ENCODE measurements around the gene PACSIN1.

Gene PACSIN1

DNA sequence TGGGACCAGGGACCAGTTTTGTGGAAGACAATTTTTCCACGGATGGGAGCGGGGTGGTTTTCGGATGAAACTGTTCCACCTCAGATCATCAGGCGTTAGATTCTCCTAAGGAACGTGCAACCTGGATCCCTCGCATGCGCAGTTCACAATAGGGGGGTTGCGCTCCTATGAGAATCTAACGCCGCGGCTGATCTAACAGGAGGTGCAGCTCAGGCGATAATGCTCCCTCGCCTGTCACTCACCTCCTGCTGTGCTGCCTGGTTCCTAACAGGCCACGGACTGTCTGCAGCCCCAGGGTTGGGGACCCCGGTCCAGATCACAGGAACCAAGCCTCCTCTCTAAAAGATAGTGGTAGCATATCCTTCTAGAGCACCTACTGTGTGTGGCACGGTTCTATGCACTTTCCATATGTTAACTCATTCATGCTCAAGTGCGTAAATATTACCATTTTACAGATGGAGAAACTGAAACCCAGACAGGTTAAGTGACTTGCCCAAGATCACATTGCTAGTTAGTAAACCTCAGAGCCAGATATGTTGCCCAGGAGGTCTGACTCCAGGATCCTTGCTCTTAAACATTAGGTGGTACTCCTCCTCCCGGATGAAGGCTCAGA, 65.0 kb downstream of the PACSIN1 start:
- DNase-seq = no peak

GRCh38 chr6:34531580-34532201, 65.8 kb downstream of the PACSIN1 start:
- DNase-seq = no peak

DNA sequence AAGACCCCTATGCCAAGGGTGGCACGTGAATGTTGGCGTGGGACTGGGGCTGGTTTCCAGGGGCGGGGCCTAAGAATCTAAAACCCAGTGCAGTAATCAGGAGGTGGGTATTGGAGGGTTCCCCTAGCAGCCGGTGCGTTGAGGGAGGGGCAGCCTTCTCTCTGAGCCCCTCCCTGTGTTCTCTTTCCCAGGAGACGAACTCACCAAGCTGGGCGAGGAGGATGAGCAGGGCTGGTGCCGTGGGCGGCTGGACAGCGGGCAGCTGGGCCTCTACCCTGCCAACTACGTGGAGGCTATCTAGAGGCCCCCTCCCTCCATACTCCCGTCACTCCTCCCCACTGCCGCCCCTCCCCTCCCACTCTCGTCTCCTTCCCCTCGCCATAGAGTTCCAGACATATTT, 66.4 kb downstream of the PACSIN1 start:
- no peak for DNase-seq

DNA sequence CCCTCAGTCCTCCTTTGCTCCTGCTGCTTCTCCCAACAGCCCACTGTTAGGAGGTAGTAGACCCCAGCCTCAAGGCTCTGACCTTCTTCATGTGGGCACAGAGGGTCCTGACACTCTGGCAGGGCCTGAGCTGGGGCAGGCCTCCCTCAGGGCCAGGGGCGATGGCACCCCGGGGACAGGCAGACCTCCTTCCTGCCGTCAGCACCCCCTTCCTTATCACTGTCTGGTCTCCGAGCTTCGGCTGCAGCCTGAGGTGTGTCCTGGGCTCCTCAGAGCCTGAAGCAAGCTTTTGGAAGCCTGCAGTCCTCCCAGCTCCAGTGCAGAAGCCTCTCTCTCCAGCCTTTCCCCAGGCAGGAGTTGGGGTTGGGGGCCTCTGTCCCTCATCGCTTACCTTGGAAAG, 68.3 kb downstream of the PACSIN1 start:
- no peak for DNase-seq

DNA sequence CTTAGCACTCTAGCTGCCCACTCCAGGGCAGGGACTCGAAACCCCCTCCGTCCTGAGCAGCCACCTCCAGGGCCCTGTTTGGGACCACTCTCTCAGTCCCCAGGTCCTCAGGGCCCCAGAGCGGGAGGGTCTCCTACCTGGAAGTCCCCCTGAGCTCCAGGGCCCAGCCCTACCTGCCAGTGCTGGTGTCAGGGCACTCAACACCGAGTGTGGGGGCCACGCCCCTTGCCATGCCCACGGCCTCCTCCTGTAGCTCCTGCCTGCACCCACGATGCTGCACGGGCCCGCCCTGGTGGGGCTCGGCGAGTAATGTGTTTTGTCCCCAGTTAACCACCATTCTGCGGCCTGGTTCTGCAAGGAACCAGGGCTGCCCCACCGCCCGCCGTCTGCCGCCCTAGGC, 68.8 kb downstream of the PACSIN1 start:
- no peak for DNase-seq

DNA sequence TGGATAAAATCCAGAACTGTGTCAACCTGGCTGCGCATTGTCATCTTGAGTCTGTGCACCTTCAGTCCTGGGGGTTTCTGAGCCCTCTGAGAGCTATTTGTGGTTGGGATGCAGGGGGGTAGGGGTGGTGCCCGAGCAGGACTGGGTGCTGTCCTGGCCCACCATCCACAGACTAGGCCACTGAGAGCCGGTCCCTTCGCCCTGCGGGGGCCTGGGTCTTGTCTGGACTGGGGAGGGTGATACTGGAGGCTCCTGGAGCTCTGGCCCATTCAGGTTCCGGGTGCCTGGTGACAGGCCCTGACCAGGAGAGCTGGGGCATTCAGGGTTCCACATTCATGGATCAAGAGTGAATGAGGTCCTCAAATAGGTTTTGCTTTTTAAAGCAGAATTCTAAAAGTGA, 69.3 kb downstream of the PACSIN1 start:
- DNase-seq = no peak

GRCh38 chr6:34535646-34536045, 69.8 kb downstream of the PACSIN1 start:
- no peak for DNase-seq

GRCh38 chr6:34536251-34536958, 70.5 kb downstream of the PACSIN1 start:
- no peak for DNase-seq

DNA sequence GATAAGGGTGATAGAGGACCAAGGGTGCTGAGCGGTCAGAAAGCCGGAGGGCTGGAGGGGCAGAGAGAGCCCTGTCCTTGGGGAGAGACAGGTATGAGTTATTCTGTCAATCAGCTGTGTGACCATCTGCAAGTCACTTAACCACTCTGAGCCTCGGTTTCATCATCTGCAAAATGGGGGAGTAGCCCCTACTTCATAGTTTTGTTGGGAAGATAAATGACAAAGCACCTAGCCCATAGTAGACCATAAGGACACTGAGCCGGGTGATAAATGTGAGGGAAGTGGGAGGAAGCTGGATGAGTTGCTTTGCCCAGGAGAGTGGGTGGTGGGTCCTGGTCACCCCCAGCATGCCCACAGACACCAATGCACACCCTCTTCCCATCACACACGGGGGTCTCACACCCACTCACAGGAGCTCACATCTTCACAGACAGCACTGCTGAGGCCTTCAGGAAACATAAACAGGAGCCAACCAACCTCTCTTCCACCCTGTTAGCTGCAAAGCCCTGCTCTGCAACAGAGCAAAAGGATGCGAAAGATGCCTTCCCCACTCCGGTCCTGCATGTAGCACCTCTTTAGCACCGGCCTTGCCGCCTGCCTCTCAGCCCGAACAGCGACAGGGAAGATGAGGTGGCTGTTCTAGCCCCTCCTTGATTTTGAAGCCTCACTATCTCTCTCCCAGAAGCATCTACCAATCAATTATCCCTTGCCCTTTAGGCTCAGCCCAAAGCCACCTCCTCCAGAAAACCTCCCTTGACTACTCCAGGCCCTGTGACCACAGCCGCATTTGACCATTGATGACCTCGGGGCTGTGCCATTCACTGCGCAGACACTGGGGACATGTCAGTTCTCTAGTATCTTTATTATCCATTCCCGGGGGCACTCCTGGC, 71.3 kb downstream of the PACSIN1 start:
- no peak for DNase-seq

- DNase-seq = no peak
Observed at GRCh38 chr6:34537922-34538550, 72.2 kb downstream of the PACSIN1 start.

DNA sequence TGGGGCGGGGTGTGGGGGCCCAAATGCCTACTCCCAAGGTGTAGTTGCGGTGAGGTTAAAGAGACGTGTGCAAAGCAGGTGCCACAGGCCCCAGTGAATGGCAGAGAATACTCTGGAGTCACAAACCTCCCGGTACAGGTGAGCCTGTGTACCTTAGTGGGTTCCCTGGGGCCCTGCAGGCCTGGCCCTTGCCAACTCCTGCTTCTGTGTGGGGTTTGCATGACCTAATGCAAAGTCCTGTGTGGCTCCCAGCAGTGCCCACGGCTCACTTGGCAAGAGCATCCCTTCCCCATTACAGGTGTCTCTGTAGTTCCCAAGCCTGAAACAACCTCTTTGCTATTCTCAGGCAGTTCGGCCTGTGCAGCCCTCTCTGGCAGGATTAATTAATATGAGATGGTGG, 72.7 kb downstream of the PACSIN1 start:
- no peak for DNase-seq

DNA sequence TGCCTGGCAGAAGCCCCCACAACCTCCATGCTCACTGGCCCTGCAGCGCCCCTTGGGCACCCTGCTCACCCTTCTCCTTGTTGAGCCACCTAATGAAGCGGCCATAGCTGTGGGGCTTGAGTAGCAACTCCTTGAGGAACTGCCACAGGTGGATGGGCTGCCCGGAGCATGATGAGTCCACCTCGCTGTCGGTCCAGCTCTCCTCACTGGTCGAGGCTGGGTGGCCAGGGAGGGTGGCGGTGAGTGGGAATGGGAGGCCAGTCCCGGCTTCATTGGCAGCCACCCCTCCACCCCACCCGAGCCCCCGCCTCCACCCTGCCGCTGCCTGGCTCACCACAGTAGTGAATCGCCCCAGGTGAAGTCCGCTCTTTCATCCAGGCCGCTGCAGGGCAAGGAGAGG, 73.3 kb downstream of the PACSIN1 start:
- no peak for DNase-seq

GRCh38 chr6:34540222-34540621, 74.3 kb downstream of the PACSIN1 start:
- DNase-seq = no peak

GRCh38 chr6:34540841-34541240, 75.0 kb downstream of the PACSIN1 start:
- DNase-seq = no peak

DNA sequence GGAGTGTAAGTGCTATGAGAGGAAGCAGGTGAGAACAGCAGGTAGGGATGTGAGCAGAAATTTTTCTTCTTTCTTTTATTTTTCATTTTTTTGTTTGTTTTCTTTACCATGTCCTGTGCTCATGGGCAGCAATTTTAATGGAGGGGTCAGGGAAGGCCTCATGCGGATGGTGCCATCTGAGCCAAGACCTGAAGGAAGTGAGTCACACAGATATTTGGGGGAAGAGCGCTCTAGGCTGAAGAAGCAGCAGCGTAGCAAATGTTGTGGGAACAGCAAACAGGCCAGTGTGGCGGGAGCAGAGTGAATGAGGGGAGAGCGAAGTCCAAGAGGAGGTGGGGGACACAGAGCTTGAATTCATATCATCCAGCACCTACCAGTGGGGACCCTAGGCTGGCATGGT, 77.5 kb downstream of the PACSIN1 start:
- DNase-seq = no peak

- DNase-seq = no peak
Observed at GRCh38 chr6:34544052-34544604, 78.3 kb downstream of the PACSIN1 start.

DNA sequence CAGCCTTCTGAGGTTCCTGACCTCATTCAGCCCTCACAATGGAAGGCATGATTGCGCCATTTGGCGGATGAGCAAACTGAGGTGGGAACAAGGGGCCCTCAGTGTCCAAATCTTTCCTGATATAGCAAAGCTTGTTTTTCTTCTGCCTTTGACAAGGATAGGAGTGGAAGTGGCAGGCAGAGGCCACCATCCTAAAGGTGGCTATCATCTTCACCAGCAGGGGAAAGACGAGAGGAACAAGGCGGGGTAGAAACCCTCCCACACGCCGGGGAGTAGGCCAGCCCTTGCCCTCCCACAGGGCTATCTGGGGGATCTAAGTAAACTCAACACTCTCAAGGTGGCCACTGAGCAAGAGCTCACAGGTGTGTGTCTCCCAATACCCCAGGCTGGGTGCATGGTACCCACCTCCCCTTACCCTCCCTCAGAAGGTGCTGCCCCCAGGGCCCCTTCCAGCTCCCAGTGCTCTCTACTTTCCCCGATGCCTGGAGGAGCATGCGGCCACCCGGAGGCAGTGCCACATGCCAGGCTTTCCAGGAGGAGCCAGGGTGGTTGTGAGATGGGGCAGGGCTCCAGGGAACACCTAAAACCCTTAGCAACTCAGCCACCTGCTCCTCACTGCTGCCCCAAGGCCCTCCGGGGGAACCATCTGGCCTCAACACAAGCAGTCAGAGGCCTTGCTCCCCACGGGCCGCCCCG, 79.0 kb downstream of the PACSIN1 start:
- no peak for DNase-seq

DNA sequence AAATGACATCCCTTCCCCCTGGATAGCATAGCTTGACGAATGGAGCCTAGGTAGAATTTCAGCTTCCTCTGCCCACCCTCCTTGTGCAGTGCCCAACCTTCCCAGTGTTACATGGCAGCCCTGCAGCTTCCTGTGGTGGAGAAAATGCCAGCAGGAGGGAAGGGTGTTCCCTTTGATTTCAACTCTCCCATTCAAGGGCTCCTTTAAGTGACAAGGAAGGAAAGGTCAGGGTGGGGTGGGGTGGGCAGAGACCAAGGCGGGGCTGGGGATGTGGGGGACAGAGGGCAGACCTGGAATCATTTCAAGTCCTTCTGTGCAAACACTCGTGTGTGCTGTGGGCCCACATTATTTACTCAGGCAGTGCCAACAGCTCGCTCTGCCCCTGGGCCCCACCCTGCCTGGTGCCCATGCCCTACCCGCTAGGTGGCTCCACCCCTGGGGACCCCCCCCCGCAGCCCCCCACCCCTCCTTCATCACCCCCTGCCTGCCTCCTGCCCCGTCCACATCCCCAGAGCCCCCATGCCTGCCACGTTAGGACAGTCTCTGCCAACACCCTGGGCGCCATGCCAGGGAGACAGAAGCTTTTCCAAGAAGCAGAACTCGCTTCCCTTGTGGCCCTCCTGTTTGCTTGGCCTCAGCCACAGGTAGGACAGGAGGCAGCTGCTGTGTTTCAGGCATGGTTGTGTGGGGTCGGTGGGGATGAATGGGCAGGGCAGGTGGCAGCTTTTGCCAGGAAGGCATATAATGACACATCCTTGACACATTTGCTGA, 80.9 kb downstream of the PACSIN1 start:
- no peak for DNase-seq

DNA sequence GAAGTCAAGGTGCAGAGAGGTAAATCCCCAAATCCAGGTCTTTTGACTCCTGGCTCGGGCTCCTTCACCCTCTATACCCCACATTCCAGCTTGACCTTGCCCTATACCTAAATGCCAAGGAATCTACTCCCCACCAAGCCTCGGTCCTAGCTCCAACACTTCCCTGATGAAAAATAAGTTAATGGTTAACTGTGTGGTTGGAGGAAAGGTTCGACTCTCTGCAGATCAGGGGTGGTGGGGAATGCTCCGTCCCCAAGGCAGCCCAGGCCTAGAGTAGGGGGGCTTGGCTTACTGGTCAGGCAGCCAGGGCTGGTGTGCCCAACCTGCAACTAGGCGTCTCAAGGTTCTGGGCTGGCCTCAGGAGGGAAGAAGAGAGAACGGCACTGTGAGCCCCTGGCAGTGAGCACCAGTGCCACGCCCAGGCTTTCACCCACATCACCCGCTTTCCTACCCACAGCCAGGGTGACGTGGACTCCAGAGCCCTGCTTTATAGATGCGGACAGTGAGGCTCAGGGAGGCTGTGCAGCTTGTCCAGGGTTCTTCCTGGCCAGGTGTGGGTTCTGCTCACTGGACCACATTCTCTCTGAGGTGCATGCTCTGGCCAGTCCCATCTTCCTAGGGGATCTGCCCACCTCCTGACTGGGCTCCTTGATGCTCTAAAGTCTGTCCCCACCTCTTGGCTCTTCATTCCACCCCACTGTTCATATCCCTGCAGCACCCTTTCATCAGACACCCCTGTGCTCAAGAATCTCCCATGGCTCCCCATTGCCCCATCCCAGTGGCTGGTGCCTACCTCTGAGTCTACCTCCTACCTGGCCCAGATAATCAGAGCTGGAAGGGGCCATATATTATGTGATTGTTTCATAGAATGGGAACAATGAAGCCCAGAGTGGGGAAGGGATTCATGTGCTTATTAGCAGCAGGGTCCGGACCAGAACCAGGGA, 82.1 kb downstream of the PACSIN1 start:
- DNase-seq = no peak
